Glutamatergic neuron (in vitro differentiated cells): ENCODE results near the gene PLXNA2. TPM values are rescaled to one million over a fixed set of nuclear protein-coding genes. Genes with fewer than 3 reads are reported as not detected.
A peak's percentile ranks its signal among the peaks of the same experiment; 100 is the strongest.

Source experiments
- DNase-seq: peaks from one replicate; pipeline ENCODE4 v3.0.0; 2022
- H3K27ac Mint-ChIP-seq: one replicate; pipeline ENCODE4 v1.8.0; 2020; ENCODE audit warnings: mild to moderate bottlenecking, mixed read lengths, inconsistent platforms; ENCODE audit not compliant: unreplicated experiment
- H3K27me3 Mint-ChIP-seq: one replicate; pipeline ENCODE4 v1.8.0; 2020; ENCODE audit warnings: mild to moderate bottlenecking, moderate library complexity, mixed read lengths, inconsistent platforms; ENCODE audit not compliant: unreplicated experiment
- H3K36me3 Mint-ChIP-seq: one replicate; pipeline ENCODE4 v1.8.0; 2020; ENCODE audit warnings: mild to moderate bottlenecking, mixed read lengths, inconsistent platforms; ENCODE audit not compliant: unreplicated experiment
- H3K4me1 Mint-ChIP-seq: one replicate; pipeline ENCODE4 v1.8.0; 2020; ENCODE audit warnings: mild to moderate bottlenecking, low read depth, mixed read lengths, inconsistent platforms; ENCODE audit not compliant: unreplicated experiment
- H3K4me3 Mint-ChIP-seq: one replicate; pipeline ENCODE4 v1.8.0; 2020; ENCODE audit warnings: mild to moderate bottlenecking, mixed read lengths, inconsistent platforms; ENCODE audit not compliant: unreplicated experiment
- H3K9me3 Mint-ChIP-seq: one replicate; pipeline ENCODE4 v1.8.0; 2020; ENCODE audit warnings: mild to moderate bottlenecking, moderate library complexity, mixed read lengths, inconsistent platforms; ENCODE audit not compliant: unreplicated experiment
- CTCF ChIP-seq: fragments of 200-600 bp; sonication (generic); IDR thresholded peaks from one replicate; pipeline ENCODE4 v1.5.0; 2021; ENCODE audit not compliant: partially characterized antibody, unreplicated experiment
- total RNA-seq: library from RNA; stranded (reverse); fragmentation: NEBNext Ultra II Directional; extraction: Animal tissue kit (Norgen Biotek cat#: 25700); gene quantifications from one replicate; pipeline ENCODE4 v1.2.1, GENCODE V29; 2021; ENCODE audit not compliant: unreplicated experiment

The PLXNA2 gene
- total RNA-seq, 1 donor from 2014 or later = 66.0 TPM

GRCh38 chr1:208234721-208235120 is 9.5 kb downstream of the PLXNA2 start:
- TF ChIP-seq CTCF = no peak
- peaks cover 9% of the 10 kb centered on the region for H3K9me3 Mint-ChIP-seq
- no peak for DNase-seq
- H3K27me3 Mint-ChIP-seq = peaks cover 6% of the 10 kb centered on the region
- H3K4me3 Mint-ChIP-seq = peak overlapping the region; percentile 7
- H3K27ac Mint-ChIP-seq = no peak overlapping the region
- H3K36me3 Mint-ChIP-seq = no peaks in the 10 kb centered on the region
- peaks cover 72% of the 10 kb centered on the region for H3K4me1 Mint-ChIP-seq

- Mint-ChIP-seq H3K27me3 (peaks cover 6% of the 10 kb centered on the region), H3K4me3 (peak overlapping the region; percentile 82), H3K27ac (peak overlapping the region; percentile 96), H3K4me1 (peaks cover 67% of the 10 kb centered on the region), H3K9me3 (peaks cover 9% of the 10 kb centered on the region), H3K36me3 (no peaks in the 10 kb centered on the region)
- DNase-seq = no peak
- TF ChIP-seq CTCF = no peak
These were observed 10.2 kb downstream of the PLXNA2 start for GRCh38 chr1:208233978-208234377.

DNA sequence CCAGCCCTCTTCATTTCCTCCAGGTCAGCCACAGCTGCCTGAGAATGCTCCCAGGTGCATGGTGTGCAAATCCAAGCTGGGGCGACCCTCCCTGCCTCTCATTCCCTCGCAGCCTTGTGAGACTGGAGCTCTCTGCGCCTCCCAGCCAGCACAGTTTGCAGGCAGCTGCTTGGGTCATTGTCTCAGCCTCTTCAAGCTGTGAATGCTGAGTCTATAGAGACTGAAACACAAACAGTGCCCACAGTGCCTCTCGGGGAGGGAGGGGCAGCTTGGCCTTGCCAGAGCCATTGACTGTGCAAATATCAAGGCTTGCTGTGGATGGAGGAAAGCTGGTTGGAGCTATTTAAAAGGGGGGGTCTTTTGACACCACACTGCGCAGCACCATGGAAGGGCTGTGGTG is 10.6 kb downstream of the PLXNA2 start:
- H3K27ac Mint-ChIP-seq = peak overlapping the region; percentile 96
- H3K4me3 Mint-ChIP-seq = peak overlapping the region; percentile 82
- peaks cover 9% of the 10 kb centered on the region for H3K9me3 Mint-ChIP-seq
- no peak for TF ChIP-seq CTCF
- DNase-seq = peak; percentile 70
- H3K4me1 Mint-ChIP-seq = peaks cover 69% of the 10 kb centered on the region
- H3K36me3 Mint-ChIP-seq = peaks cover 3% of the 10 kb centered on the region
- peaks cover 6% of the 10 kb centered on the region for H3K27me3 Mint-ChIP-seq

DNA sequence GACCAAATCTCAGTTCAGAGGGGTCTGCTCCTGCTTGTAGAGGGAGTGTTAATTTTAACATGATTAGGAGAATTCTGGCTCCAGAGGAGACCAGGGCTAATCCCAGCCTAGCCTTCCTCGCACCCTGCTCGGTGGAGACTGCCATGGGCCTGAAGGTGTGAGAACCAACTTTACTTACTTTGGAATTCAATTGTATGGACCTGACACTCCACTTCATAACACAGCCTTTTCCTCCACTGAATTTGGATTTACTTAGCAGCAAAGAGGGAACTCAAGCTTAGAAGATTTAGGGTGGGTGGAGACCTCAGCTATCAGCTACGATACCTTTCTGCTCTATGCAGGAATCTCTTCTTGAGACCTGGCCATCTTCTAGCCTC is 11.5 kb downstream of the PLXNA2 start:
- H3K27me3 Mint-ChIP-seq = peaks cover 6% of the 10 kb centered on the region
- peaks cover 7% of the 10 kb centered on the region for H3K36me3 Mint-ChIP-seq
- peaks cover 68% of the 10 kb centered on the region for H3K4me1 Mint-ChIP-seq
- peaks cover 9% of the 10 kb centered on the region for H3K9me3 Mint-ChIP-seq
- no peak for TF ChIP-seq CTCF
- DNase-seq = no peak
- H3K4me3 Mint-ChIP-seq = peak overlapping the region; percentile 17
- peak overlapping the region; percentile 14 for H3K27ac Mint-ChIP-seq

GRCh38 chr1:208231881-208232661 is 12.1 kb downstream of the PLXNA2 start:
- no peak for TF ChIP-seq CTCF
- Mint-ChIP-seq H3K27ac (peak overlapping the region; percentile 59), H3K27me3 (peaks cover 6% of the 10 kb centered on the region), H3K4me1 (peaks cover 66% of the 10 kb centered on the region), H3K9me3 (peaks cover 9% of the 10 kb centered on the region), H3K36me3 (peaks cover 7% of the 10 kb centered on the region), H3K4me3 (peak overlapping the region; percentile 31)
- peak; percentile 38 for DNase-seq
